HepG2 (cell line): ENCODE results near the gene MEGF11. TPM values are rescaled to one million over a fixed set of nuclear protein-coding genes. Genes with fewer than 3 reads are reported as not detected.

Experiments used
- ATAC-seq: fragments of 200-7000 bp; cut with Tn5 transposase; 3 replicates; pipeline ENCODE4 v1.9.1; 2020; ENCODE audit warnings: mild to moderate bottlenecking, moderate library complexity
- BruUV-seq: library from RNA; stranded (reverse); fragments of 400-500 nt; replicated peaks from 2 replicates; lab custom pipeline; 2021; lab: Mats Ljungman, UMichigan
- CTCF ChIA-PET: fragments of 300-600 bp; formaldehyde crosslinking; extraction: SDS; loops from one replicate; lab custom pipeline; 2021; ENCODE audit warnings: low total read pairs, inconsistent platforms, low intra/inter-chr PET ratio; lab: Yijun Ruan, JAX
- POLR2A ChIA-PET: fragments of 350-600 bp; sonication (Branson Sonifier 250); formaldehyde crosslinking; loops from one replicate; lab custom pipeline; 2020; ENCODE audit warnings: antibody characterized with exemption, inconsistent platforms; lab: Yijun Ruan, JAX
- DNase-seq: peaks from one replicate; pipeline ENCODE4 v3.0.0-alpha.2; 2015; ENCODE audit warnings: low spot score
- FAIRE-seq: peaks from 3 replicates; lab custom pipeline; 2011; peaks lifted over from hg19 to GRCh38; lab: Jason Lieb, UNC
- H2AFZ ChIP-seq: one replicate; pipeline ENCODE4 v1.6.1; 2011; ENCODE audit warnings: low read length, inconsistent platforms
- H3K27ac ChIP-seq: fragments of 300-600 bp; 3 replicates; pipeline ENCODE4 v1.8.0; 2011; ENCODE audit warnings: mixed run types, mild to moderate bottlenecking, mixed read lengths, low read length, inconsistent platforms; ENCODE audit not compliant: insufficient read depth; ENCODE audit errors: extremely low read length
- H3K27me3 ChIP-seq, 2 experiments: fragments of 200-600 bp in 1 of 2; 2 replicates in 1 of 2; 3 replicates in 1 of 2; pipeline versions ENCODE4 v1.6.0 to v1.8.0; 2011; ENCODE audit warnings: low read length in 2 of 2, mild to moderate bottlenecking in 2 of 2, moderate library complexity in 2 of 2, inconsistent platforms in 1 of 2; ENCODE audit not compliant: insufficient read depth in 2 of 2, control insufficient read depth in 1 of 2
- H3K36me3 ChIP-seq, 2 experiments: fragments of 200-600 bp in 1 of 2; replicated peaks in 1 of 2; 2 replicates in 1 of 2; 3 replicates in 1 of 2; pipeline versions ENCODE4 v1.5.1 to v1.8.0; 2011; ENCODE audit warnings: low read length in 2 of 2, inconsistent platforms in 1 of 2; ENCODE audit not compliant: insufficient read depth in 2 of 2, control insufficient read depth in 1 of 2
- H3K4me1 ChIP-seq: 2 replicates; pipeline ENCODE4 v1.5.1; 2012; ENCODE audit warnings: low read length, inconsistent platforms; ENCODE audit not compliant: insufficient read depth
- H3K4me2 ChIP-seq: 2 replicates; pipeline ENCODE4 v1.6.0; 2011; ENCODE audit warnings: low read depth, low read length, inconsistent platforms
- H3K4me3 ChIP-seq, 3 experiments: fragments of 200-600 bp in 1 of 3; sonication (generic), shearing (Covaris generic) in 1 of 3; replicated peaks in 1 of 3; 2 replicates each; pipeline ENCODE4 v1.5.1; 2011 to 2016; ENCODE audit warnings: low read length in 3 of 3, inconsistent platforms in 2 of 3, low read depth in 2 of 3, mild to moderate bottlenecking in 2 of 3, control low read depth in 1 of 3, mixed read lengths in 1 of 3; ENCODE audit not compliant: insufficient read depth in 1 of 3
- H3K79me2 ChIP-seq: one replicate; pipeline ENCODE4 v1.6.1; 2011; ENCODE audit warnings: low read length, inconsistent platforms; ENCODE audit not compliant: insufficient read depth
- H3K9ac ChIP-seq: 2 replicates; pipeline ENCODE4 v1.6.0; 2011; ENCODE audit warnings: mild to moderate bottlenecking, low read depth, low read length, inconsistent platforms; ENCODE audit not compliant: insufficient read depth
- H3K9me3 ChIP-seq: 2 replicates; pipeline ENCODE4 v1.5.1; 2012; ENCODE audit warnings: mild to moderate bottlenecking, low read length
- H4K20me1 ChIP-seq: 2 replicates; pipeline ENCODE4 v1.6.0; 2011; ENCODE audit warnings: inconsistent platforms, mild to moderate bottlenecking, low read length, moderate library complexity; ENCODE audit not compliant: insufficient read depth
- CTCF ChIP-seq: sonication (generic); formaldehyde crosslinking; IDR thresholded peaks from 2 replicates; pipeline ENCODE4 v1.5.0; 2020; ENCODE audit warnings: mild to moderate bottlenecking, missing genetic modification reagents, moderate library complexity
- HNRNPUL1 ChIP-seq: fragments of 200-400 bp; formaldehyde crosslinking; IDR thresholded peaks from 2 replicates; pipeline ENCODE4 v1.6.1; 2017; ENCODE audit warnings: low read depth, mild to moderate bottlenecking, low read length, moderate library complexity
- KDM5B ChIP-seq: sonication (generic); formaldehyde crosslinking; IDR thresholded peaks from 2 replicates; pipeline ENCODE4 v1.4.0; 2020; ENCODE audit warnings: missing genetic modification reagents, mild to moderate bottlenecking, borderline replicate concordance
- MAFK ChIP-seq, 2 experiments: IDR thresholded peaks in 1 of 2; conservative IDR thresholded peaks in 1 of 2; 2 replicates each; pipeline ENCODE4 v1.6.1; 2011; ENCODE audit warnings: improper control_type of control experiment in 2 of 2, low read length in 2 of 2
- NFIC ChIP-seq: IDR thresholded peaks from 2 replicates; pipeline ENCODE4 v1.6.1; 2012; ENCODE audit warnings: mild to moderate bottlenecking, low read length, inconsistent platforms
- POGK ChIP-seq: sonication (generic); formaldehyde crosslinking; conservative IDR thresholded peaks from 2 replicates; pipeline ENCODE4 v1.8.0; 2022; ENCODE audit warnings: mild to moderate bottlenecking, moderate library complexity, missing genetic modification reagents
- PPARG ChIP-seq: conservative IDR thresholded peaks from 2 replicates; pipeline ENCODE4 v1.6.1; 2016; ENCODE audit warnings: missing biosample characterization, missing genetic modification reagents
- RAD21 ChIP-seq: fragments of 450-650 bp; formaldehyde crosslinking; IDR thresholded peaks from 2 replicates; pipeline ENCODE4 v1.5.0; 2020; ENCODE audit warnings: mild to moderate bottlenecking
- REPIN1 ChIP-seq: sonication (generic); formaldehyde crosslinking; IDR thresholded peaks from 2 replicates; pipeline ENCODE4 v1.8.0; 2022; ENCODE audit warnings: missing genetic modification reagents, low read depth, mild to moderate bottlenecking, borderline replicate concordance
- SMC3 ChIP-seq: IDR thresholded peaks from 2 replicates; pipeline ENCODE4 v1.6.1; 2011; ENCODE audit warnings: low read length, improper control_type of control experiment
- SOX13 ChIP-seq, 3 experiments: fragments of 450-650 bp in 1 of 3; sonication (generic) in 1 of 3; formaldehyde crosslinking in 1 of 3; IDR thresholded peaks in 2 of 3; conservative IDR thresholded peaks in 1 of 3; 2 replicates each; pipeline versions ENCODE4 v1.5.0 to v1.6.1; 2016 to 2020; ENCODE audit warnings: antibody characterized with exemption in 1 of 3, mild to moderate bottlenecking in 1 of 3, missing compliant biosample characterization in 1 of 3, missing genetic modification reagents in 1 of 3, moderate library complexity in 1 of 3
- STAG1 ChIP-seq: sonication (generic); formaldehyde crosslinking; IDR thresholded peaks from 2 replicates; pipeline ENCODE4 v1.4.0; 2020; ENCODE audit warnings: missing genetic modification reagents
- ZMYM4 ChIP-seq: sonication (generic); formaldehyde crosslinking; IDR thresholded peaks from 2 replicates; pipeline ENCODE4 v1.8.1; 2023; ENCODE audit warnings: mild to moderate bottlenecking, missing genetic modification reagents
- ZNF230 ChIP-seq: sonication (generic); formaldehyde crosslinking; IDR thresholded peaks from 2 replicates; pipeline ENCODE4 v1.4.0; 2020; ENCODE audit warnings: mild to moderate bottlenecking, missing genetic modification reagents
- ZNF574 ChIP-seq: sonication (generic); formaldehyde crosslinking; IDR thresholded peaks from 2 replicates; pipeline ENCODE4 v1.4.0; 2020; ENCODE audit warnings: missing genetic modification reagents
- ZNF792 ChIP-seq: IDR thresholded peaks from 2 replicates; pipeline ENCODE4 v1.6.1; 2016
- WGBS: methylation state at CpG from one replicate; pipeline ENCODE4 v1.1.6; 2017; ENCODE audit warnings: low lambda C conversion rate; 5-methylcytosine and 5-hydroxymethylcytosine counted together
- in situ Hi-C: cut with HindIII; loops from 2 replicates; pipeline ENCODE4 v1.10.0; 2017; ENCODE audit warnings: low pct_unique_long_range_greater_than_20kb; ENCODE audit not compliant: extremely low pct_ligation_motif_present
- intact Hi-C: fragments of 100-400 bp; cut with micrococcal nuclease; formaldehyde crosslinking; loops from one replicate; pipeline ENCODE4 v1.10.0; 2022; ENCODE audit not compliant: unreplicated experiment
- polyA plus RNA-seq, 8 experiments: library from polyadenylated mRNA; depleted of rRNA in 3 of 8; stranded (reverse) in 7 of 8; unstranded in 1 of 8; fragments of >200 nt; fragmentation: Illumina TruSeq in 4 of 8; extraction: Trizol in 4 of 8; gene quantifications; 2 replicates each; pipeline versions ENCODE4 v1.2.1 to v1.2.3, GENCODE V29; 2011 to 2016; ENCODE audit warnings: low read depth in 4 of 8, missing spikeins in 1 of 8, mixed read lengths in 1 of 8; ENCODE audit not compliant: insufficient read depth in 1 of 8
- total RNA-seq, 5 experiments: library from RNA; depleted of rRNA; stranded (reverse); fragments of >200 nt; fragmentation: Illumina TruSeq; extraction: Trizol; gene quantifications; 2 replicates each; pipeline ENCODE4 v1.2.3, GENCODE V29; 2016; ENCODE audit warnings: low read depth in 1 of 5

Gene MEGF11
- total and polyA plus RNA-seq, 2 of the 13 experiments (the other 11 are each of a cell fraction or from before 2014, with no cell fraction given), result not detected

DNA sequence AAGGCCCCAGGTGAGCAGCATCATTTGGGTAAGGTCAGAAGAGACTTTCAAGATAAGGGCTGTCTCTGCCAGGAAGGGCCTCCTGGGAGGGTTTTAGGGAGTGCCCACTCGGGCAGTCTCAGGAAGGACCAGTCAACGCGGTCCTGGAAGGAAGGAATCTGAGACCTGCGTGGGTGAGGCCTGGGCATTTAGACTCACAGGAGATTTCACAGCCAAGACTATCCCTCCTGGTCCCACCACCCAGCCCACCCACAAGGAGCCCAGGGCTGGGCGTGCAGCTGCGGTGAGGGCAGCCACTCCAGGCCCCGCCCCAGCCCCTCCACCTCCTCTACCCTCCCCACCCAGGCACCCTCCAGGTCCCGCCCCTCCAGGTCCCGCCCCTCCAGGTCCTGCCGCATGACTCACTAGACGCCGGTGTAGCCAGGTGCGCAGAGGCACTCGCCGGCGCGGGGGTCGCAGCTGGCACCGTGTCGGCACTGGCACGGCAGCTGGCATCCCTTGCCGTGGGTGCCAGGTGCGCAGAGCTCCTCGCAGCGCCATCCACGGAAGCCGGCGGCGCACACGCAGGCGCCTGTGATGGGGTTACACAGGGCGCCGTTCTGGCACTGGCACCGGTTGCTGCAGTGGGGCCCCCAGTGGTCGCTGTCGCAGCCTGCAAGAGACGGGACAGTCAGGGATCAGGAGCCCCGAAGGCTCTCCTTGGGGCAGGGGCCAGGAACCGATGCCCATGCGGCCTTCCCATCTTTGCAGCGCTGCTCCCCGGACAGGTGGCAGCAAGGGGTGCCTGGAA, 271.5 kb downstream of the MEGF11 start (continued):
- TF ChIP-seq REPIN1 (CRISPR knock-in tag), result no peak
- no peak for TF ChIP-seq ZNF792 (CRISPR knock-in tag)
- TF ChIP-seq POGK, result no peak
- TF ChIP-seq SOX13 (IDR thresholded peaks at IDR 0.05), result no peak
- no peak for TF ChIP-seq SOX13 (CRISPR knock-in tag; conservative IDR thresholded peaks at IDR 0.05 in 1 of 2, IDR thresholded peaks at IDR 0.05 in 1 of 2)
- peak; percentile 38; the same call in 1 of the 2 replicates for TF ChIP-seq STAG1 (CRISPR knock-in tag)
- TF ChIP-seq ZMYM4, result no peak
- TF ChIP-seq PPARG, result no peak
- peak; percentile 60 for TF ChIP-seq RAD21 (CRISPR knock-in tag)
- TF ChIP-seq KDM5B, result no peak
- no peak for TF ChIP-seq MAFK (conservative IDR thresholded peaks at IDR 0.05 in 1 of 2, IDR thresholded peaks at IDR 0.05 in 1 of 2; ENCODE audit: low read length in 2 of 2)

DNA sequence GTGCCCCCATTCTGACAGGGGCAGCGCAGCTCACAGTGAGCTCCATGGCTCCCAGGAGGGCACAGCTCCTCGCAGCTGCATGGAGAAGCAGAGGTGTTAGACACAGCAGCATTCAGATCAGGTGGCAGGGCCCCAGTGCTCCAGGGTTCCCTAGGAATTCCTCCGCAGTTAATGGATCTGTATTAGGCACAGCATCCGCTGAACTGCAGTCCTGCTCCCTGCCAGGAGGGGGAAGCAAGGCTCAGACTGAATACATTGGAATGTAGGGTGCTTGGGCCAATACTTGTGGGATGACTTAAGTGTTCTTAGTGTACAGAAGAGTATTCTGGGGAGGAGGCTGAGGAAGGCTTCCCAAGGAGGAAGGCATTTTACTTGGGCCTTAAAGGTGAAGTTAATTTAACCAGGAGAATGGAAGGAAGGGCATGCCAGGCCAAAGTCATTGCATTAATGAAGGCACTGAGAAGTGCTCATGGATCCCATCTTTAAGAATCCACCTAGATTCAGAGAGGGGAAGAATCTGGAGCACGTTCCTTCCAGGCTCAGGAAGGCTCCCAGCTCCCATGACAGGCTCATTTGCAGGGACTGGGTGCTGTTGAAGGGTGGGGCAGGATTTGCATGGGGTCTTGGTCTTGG, 272.6 kb downstream of the MEGF11 start:
- Histone ChIP-seq H3K27ac (no peak overlapping the region), H3K9me3 (no peaks in the 10 kb centered on the region), H3K27me3 (peaks cover 6 to 22% of the 10 kb centered on the region in 2 experiments; a peak in 4 of 5 replicates), H3K4me1 (no peaks in the 10 kb centered on the region), H2AFZ (no peak overlapping the region), H3K36me3 (no peaks in the 10 kb centered on the region), H4K20me1 (no peaks in the 10 kb centered on the region), H3K4me2 (no peak overlapping the region), H3K9ac (no peak overlapping the region), H3K79me2 (no peaks in the 10 kb centered on the region), H3K4me3 (no peak overlapping the region)
- FAIRE-seq (peak; percentile 54), ATAC-seq (peak; percentile 74), DNase-seq (peak; percentile 30)
- 0% methylated on average over 2 of the region's 5 CpGs for WGBS
- in situ Hi-C loops, result no loop called here
- intact Hi-C loops, result no loop called here
- POLR2A ChIA-PET, result no interaction called here
- BruUV-seq, result no TSS peak
- CTCF ChIA-PET, result no interaction called here
- peak; percentile 36; the same call in 1 of the 2 replicates for TF ChIP-seq SMC3
- TF ChIP-seq ZNF230, result no peak
- TF ChIP-seq NFIC, result no peak
- no peak for TF ChIP-seq ZNF574 (CRISPR knock-in tag)
- no peak for TF ChIP-seq HNRNPUL1
- peak; percentile 55 for TF ChIP-seq STAG1 (CRISPR knock-in tag)
- TF ChIP-seq CTCF (CRISPR knock-in tag), result peak; percentile 71
